ENCODE data around the gene EHF.

Gene EHF

GRCh38 chr11:34668583-34669053 lies 47.7 kb downstream of the EHF start:
- Histone ChIP-seq H3K9me3 (ENCODE audit: control insufficient read depth, insufficient read depth, low read depth, low read length) (no peaks in the 10 kb centered on the region), H3K36me3 (ENCODE audit: control insufficient read depth in 2 of 2, insufficient read depth in 1 of 2, low read length in 2 of 2) (no peaks in the 10 kb centered on the region), H3K4me1 (ENCODE audit: control insufficient read depth, insufficient read depth, low read length) (no peaks in the 10 kb centered on the region), H3K27ac (ENCODE audit: extremely low read depth, low read depth, low read length) (no peak overlapping the region), H3K4me3 (ENCODE audit: low read depth, low read length) (no peak overlapping the region)
- TF ChIP-seq SP2 (tag by site-specific recombination; IDR thresholded peaks at IDR 0.05) = no peak
- TF ChIP-seq SALL2 (tag by site-specific recombination; IDR thresholded peaks at IDR 0.05; ENCODE audit: borderline replicate concordance) = no peak
- TF ChIP-seq BCL11B (tag by site-specific recombination; IDR thresholded peaks at IDR 0.05; ENCODE audit: low read depth) = no peak
- ChIA-PET POLR2A (no interaction called here), CTCF (no interaction called here)

- no peaks in the 10 kb centered on the region for H3K9me3 ChIP-seq (ENCODE audit: control insufficient read depth, insufficient read depth, low read depth, low read length)
- H3K4me3 ChIP-seq (ENCODE audit: low read depth, low read length) = no peak overlapping the region
- H3K4me1 ChIP-seq (ENCODE audit: control insufficient read depth, insufficient read depth, low read length) = no peaks in the 10 kb centered on the region
- H3K36me3 ChIP-seq (ENCODE audit: control insufficient read depth in 2 of 2, insufficient read depth in 1 of 2, low read length in 2 of 2) = no peaks in the 10 kb centered on the region
- ChIA-PET CTCF (no interaction called here), POLR2A (interaction anchor here (0.5 kb wide), 1 partner anchor 132 kb away, joined by 5 read pairs; no protein-coding TSS in a partner anchor)
- TF ChIP-seq ZNF645 (tag by site-specific recombination; IDR thresholded peaks at IDR 0.05) (no peak), ZNF37A (tag by site-specific recombination; IDR thresholded peaks at IDR 0.05) (no peak), ZNF280D (tag by site-specific recombination; IDR thresholded peaks at IDR 0.05) (no peak), ZBTB49 (tag by site-specific recombination; IDR thresholded peaks at IDR 0.05; ENCODE audit: low read depth) (no peak), ZSCAN16 (tag by site-specific recombination; IDR thresholded peaks at IDR 0.05) (no peak), ZNF175 (tag by site-specific recombination; IDR thresholded peaks at IDR 0.05) (no peak), ZEB2 (tag by site-specific recombination; IDR thresholded peaks at IDR 0.05) (no peak), ZSCAN30 (tag by site-specific recombination; IDR thresholded peaks at IDR 0.05) (no peak), ZNF239 (tag by site-specific recombination; IDR thresholded peaks at IDR 0.05) (no peak), GFI1B (tag by site-specific recombination; IDR thresholded peaks at IDR 0.05) (no peak), ZNF791 (tag by site-specific recombination; IDR thresholded peaks at IDR 0.05) (no peak), ZNF398 (tag by site-specific recombination; IDR thresholded peaks at IDR 0.05) (no peak), ZNF776 (tag by site-specific recombination; IDR thresholded peaks at IDR 0.05; ENCODE audit: borderline replicate concordance) (no peak)
- H3K27ac ChIP-seq (ENCODE audit: extremely low read depth, low read depth, low read length) = no peak overlapping the region
These were observed 48.6 kb downstream of the EHF start for GRCh38 chr11:34669458-34669857.
